Measurements from ENCODE around the gene MAPK11. TPM values are rescaled to one million over a fixed set of nuclear protein-coding genes. Genes with fewer than 3 reads are reported as not detected.

The MAPK11 gene
- total and polyA plus RNA-seq, 5 donors from 2014 or later = 0.10 to 9.3 (median 0.30) TPM

GRCh38 chr22:50296658-50297490 lies 26.7 kb upstream of the MAPK11 start:
- Histone ChIP-seq H3K36me3 (ENCODE audit: control insufficient read depth, insufficient read depth, low read length) (no peaks in the 10 kb centered on the region), H3K27me3 (ENCODE audit: control insufficient read depth, insufficient read depth, low read length) (no peaks in the 10 kb centered on the region), H3K27ac (ENCODE audit: insufficient read depth, low read length, poor library complexity, severe bottlenecking) (no peak overlapping the region), H3K4me3 (ENCODE audit: low read depth, low read length) (no peak overlapping the region), H3K4me1 (ENCODE audit: control insufficient read depth, insufficient read depth, low read length, poor library complexity, severe bottlenecking) (peaks cover 4% of the 10 kb centered on the region), H3K9me3 (ENCODE audit: control insufficient read depth in 2 of 2, low read length in 2 of 2) (no peaks in the 10 kb centered on the region)
- H3K4me3 Mint-ChIP-seq = no peak overlapping the region
- H3K36me3 Mint-ChIP-seq = no peaks in the 10 kb centered on the region
- H3K9me3 Mint-ChIP-seq = peaks cover 0 to 1% (median 0%) of the 10 kb centered on the region in 7 donors
- peaks cover 34% of the 10 kb centered on the region for H3K27me3 Mint-ChIP-seq
- H3K27ac Mint-ChIP-seq = no peak overlapping the region
- ATAC-seq (ENCODE audit: low read depth in 2 of 2) (no peak), DNase-seq (no peak)
- peaks cover 0 to 9% (median 0%) of the 10 kb centered on the region in 4 donors for H3K4me1 Mint-ChIP-seq

GRCh38 chr22:50294319-50294656 lies 24.1 kb upstream of the MAPK11 start:
- no peak for ATAC-seq (ENCODE audit: low read depth in 2 of 2)
- H3K27ac Mint-ChIP-seq = no peak overlapping the region

GRCh38 chr22:50293441-50294318 lies 23.5 kb upstream of the MAPK11 start:
- H3K27me3 Mint-ChIP-seq = peaks cover 32% of the 10 kb centered on the region
- Histone ChIP-seq H3K27ac (ENCODE audit: insufficient read depth, low read length, poor library complexity, severe bottlenecking) (no peak overlapping the region), H3K36me3 (ENCODE audit: control insufficient read depth, insufficient read depth, low read length) (no peaks in the 10 kb centered on the region), H3K4me3 (ENCODE audit: low read depth, low read length) (no peak overlapping the region), H3K27me3 (ENCODE audit: control insufficient read depth, insufficient read depth, low read length) (no peaks in the 10 kb centered on the region), H3K9me3 (ENCODE audit: control insufficient read depth in 2 of 2, low read length in 2 of 2) (no peaks in the 10 kb centered on the region), H3K4me1 (ENCODE audit: control insufficient read depth, insufficient read depth, low read length, poor library complexity, severe bottlenecking) (no peaks in the 10 kb centered on the region)
- no peaks in the 10 kb centered on the region for H3K9me3 Mint-ChIP-seq
- H3K4me3 Mint-ChIP-seq = no peak overlapping the region
- H3K27ac Mint-ChIP-seq = no peak overlapping the region
- H3K4me1 Mint-ChIP-seq = peaks cover 0 to 8% (median 0%) of the 10 kb centered on the region in 4 donors
- ATAC-seq (ENCODE audit: low read depth in 2 of 2) = peak; percentile 14 to 42
- no peaks in the 10 kb centered on the region for H3K36me3 Mint-ChIP-seq
- peak in 1 of 3 donors; percentile 65 for DNase-seq

More at GRCh38 chr22:50294319-50294656, 24.1 kb upstream of the MAPK11 start:
- no peaks in the 10 kb centered on the region for H3K36me3 ChIP-seq (ENCODE audit: control insufficient read depth, insufficient read depth, low read length)
- H3K27ac ChIP-seq (ENCODE audit: insufficient read depth, low read length, poor library complexity, severe bottlenecking) = no peak overlapping the region
- Mint-ChIP-seq H3K4me1 (peaks cover 0 to 9% (median 0%) of the 10 kb centered on the region in 4 donors), H3K9me3 (no peaks in the 10 kb centered on the region), H3K36me3 (no peaks in the 10 kb centered on the region), H3K27me3 (peaks cover 34% of the 10 kb centered on the region), H3K4me3 (no peak overlapping the region)
- H3K9me3 ChIP-seq (ENCODE audit: control insufficient read depth in 2 of 2, low read length in 2 of 2) = no peaks in the 10 kb centered on the region
- H3K27me3 ChIP-seq (ENCODE audit: control insufficient read depth, insufficient read depth, low read length) = no peaks in the 10 kb centered on the region
- H3K4me1 ChIP-seq (ENCODE audit: control insufficient read depth, insufficient read depth, low read length, poor library complexity, severe bottlenecking) = peaks cover under 1% of the 10 kb centered on the region
- no peak for DNase-seq
- H3K4me3 ChIP-seq (ENCODE audit: low read depth, low read length) = no peak overlapping the region

GRCh38 chr22:50292643-50293440 lies 22.7 kb upstream of the MAPK11 start:
- Histone ChIP-seq H3K36me3 (ENCODE audit: control insufficient read depth, insufficient read depth, low read length) (no peaks in the 10 kb centered on the region), H3K27me3 (ENCODE audit: control insufficient read depth, insufficient read depth, low read length) (no peaks in the 10 kb centered on the region), H3K9me3 (ENCODE audit: control insufficient read depth in 2 of 2, low read length in 2 of 2) (no peaks in the 10 kb centered on the region), H3K27ac (ENCODE audit: insufficient read depth, low read length, poor library complexity, severe bottlenecking) (no peak overlapping the region), H3K4me1 (ENCODE audit: control insufficient read depth, insufficient read depth, low read length, poor library complexity, severe bottlenecking) (no peaks in the 10 kb centered on the region), H3K4me3 (ENCODE audit: low read depth, low read length) (no peak overlapping the region)
- Mint-ChIP-seq H3K36me3 (no peaks in the 10 kb centered on the region), H3K27ac (peak overlapping the region in 2 of 3 donors; percentile 47 to 83), H3K27me3 (peaks cover 23% of the 10 kb centered on the region), H3K9me3 (no peaks in the 10 kb centered on the region), H3K4me3 (peak overlapping the region in 2 of 4 donors; percentile 58 to 62), H3K4me1 (peaks cover 0 to 6% (median 0%) of the 10 kb centered on the region in 4 donors)
- DNase-seq = peak in 1 of 3 donors; percentile 56
- ATAC-seq (ENCODE audit: low read depth in 2 of 2) = peak in 1 of 2 donors; percentile 31

- no peaks in the 10 kb centered on the region for H3K4me1 ChIP-seq (ENCODE audit: control insufficient read depth, insufficient read depth, low read length, poor library complexity, severe bottlenecking)
- Mint-ChIP-seq H3K27ac (no peak overlapping the region), H3K4me1 (peaks cover 0 to 4% (median 0%) of the 10 kb centered on the region in 4 donors), H3K9me3 (no peaks in the 10 kb centered on the region), H3K36me3 (no peaks in the 10 kb centered on the region), H3K4me3 (no peak overlapping the region), H3K27me3 (peaks cover 15% of the 10 kb centered on the region)
- no peak overlapping the region for H3K4me3 ChIP-seq (ENCODE audit: low read depth, low read length)
- H3K27me3 ChIP-seq (ENCODE audit: control insufficient read depth, insufficient read depth, low read length) = no peaks in the 10 kb centered on the region
- ATAC-seq (ENCODE audit: low read depth in 2 of 2) (no peak), DNase-seq (no peak)
- H3K36me3 ChIP-seq (ENCODE audit: control insufficient read depth, insufficient read depth, low read length) = no peaks in the 10 kb centered on the region
- H3K27ac ChIP-seq (ENCODE audit: insufficient read depth, low read length, poor library complexity, severe bottlenecking) = no peak overlapping the region
- no peaks in the 10 kb centered on the region for H3K9me3 ChIP-seq (ENCODE audit: control insufficient read depth in 2 of 2, low read length in 2 of 2)
Observed at GRCh38 chr22:50289942-50290630, 19.9 kb upstream of the MAPK11 start.

- Mint-ChIP-seq H3K27ac (no peak overlapping the region), H3K4me3 (no peak overlapping the region), H3K27me3 (peaks cover 8% of the 10 kb centered on the region), H3K9me3 (no peaks in the 10 kb centered on the region), H3K4me1 (peaks cover 0 to 4% (median 0%) of the 10 kb centered on the region in 4 donors), H3K36me3 (no peaks in the 10 kb centered on the region)
- Histone ChIP-seq H3K27me3 (ENCODE audit: control insufficient read depth, insufficient read depth, low read length) (no peaks in the 10 kb centered on the region), H3K4me3 (ENCODE audit: low read depth, low read length) (no peak overlapping the region), H3K36me3 (ENCODE audit: control insufficient read depth, insufficient read depth, low read length) (no peaks in the 10 kb centered on the region), H3K9me3 (ENCODE audit: control insufficient read depth in 2 of 2, low read length in 2 of 2) (no peaks in the 10 kb centered on the region), H3K27ac (ENCODE audit: insufficient read depth, low read length, poor library complexity, severe bottlenecking) (no peak overlapping the region), H3K4me1 (ENCODE audit: control insufficient read depth, insufficient read depth, low read length, poor library complexity, severe bottlenecking) (no peaks in the 10 kb centered on the region)
- DNase-seq (no peak), ATAC-seq (ENCODE audit: low read depth in 2 of 2) (no peak)
Observed at GRCh38 chr22:50289151-50289941, 19.2 kb upstream of the MAPK11 start.
